Small intestine (tissue), 7 donors: ENCODE results near the gene RNASET2. TPM values are rescaled to one million over a fixed set of nuclear protein-coding genes. Genes with fewer than 3 reads are reported as not detected.
"Not testable (repeated sequence)": the region's sequence is repeated elsewhere in the genome, so short reads cannot be mapped to it uniquely, and the experiment has no call there.

Experiments
- DNase-seq, 2 donors: peaks; one replicate each; pipeline versions ENCODE4 v3.0.0 to v3.0.0-alpha.2; 2013
- FAIRE-seq: peaks from 2 replicates; lab custom pipeline; 2012; peaks lifted over from hg19 to GRCh38; lab: Jason Lieb, UNC
- H3K27ac ChIP-seq, 3 donors: one replicate each; pipeline ENCODE4 v1.5.1; 2013; ENCODE audit warnings: low read length in 2 of 3, mild to moderate bottlenecking in 2 of 3, control low read depth in 1 of 3, inconsistent platforms in 1 of 3, low read depth in 1 of 3, moderate library complexity in 1 of 3
- H3K27me3 ChIP-seq, 3 donors: one replicate each; pipeline ENCODE4 v1.6.1; 2013; ENCODE audit warnings: low read length in 3 of 3, inconsistent platforms in 1 of 3; ENCODE audit not compliant: control insufficient read depth in 3 of 3, insufficient read depth in 3 of 3
- H3K36me3 ChIP-seq, 3 donors: one replicate each; pipeline ENCODE4 v1.6.1; 2013; ENCODE audit warnings: low read length in 3 of 3, inconsistent platforms in 1 of 3, low read depth in 1 of 3, mild to moderate bottlenecking in 1 of 3, moderate library complexity in 1 of 3; ENCODE audit not compliant: control insufficient read depth in 3 of 3, insufficient read depth in 2 of 3
- H3K4me1 ChIP-seq, 3 donors: one replicate each; pipeline ENCODE4 v1.6.1; 2013; ENCODE audit warnings: low read length in 2 of 3, inconsistent platforms in 1 of 3, low read depth in 1 of 3, mild to moderate bottlenecking in 1 of 3, moderate library complexity in 1 of 3; ENCODE audit not compliant: control insufficient read depth in 3 of 3, insufficient read depth in 2 of 3
- H3K4me3 ChIP-seq, 3 donors: one replicate each; pipeline ENCODE4 v1.5.1; 2013; ENCODE audit warnings: low read length in 3 of 3, control low read depth in 1 of 3, inconsistent platforms in 1 of 3, low read depth in 1 of 3, mild to moderate bottlenecking in 1 of 3, moderate library complexity in 1 of 3
- H3K9me3 ChIP-seq, 2 donors: one replicate each; pipeline ENCODE4 v1.6.1; 2013; ENCODE audit warnings: low read depth in 1 of 2, low read length in 1 of 2; ENCODE audit not compliant: control insufficient read depth in 2 of 2, insufficient read depth in 1 of 2
- WGBS, 3 donors: extraction: QIAGEN DNeasy Blood & Tissue Kit; methylation state at CpG; one replicate each; pipeline ENCODE4 v1.1.7; 2013; 5-methylcytosine and 5-hydroxymethylcytosine counted together
- polyA plus RNA-seq, 4 donors: library from polyadenylated mRNA; stranded (reverse) in 3 of 4; unstranded in 1 of 4; fragments of 200-250 nt in 3 of 4; fragments of 120-200 nt in 1 of 4; gene quantifications; one replicate each; pipeline versions ENCODE4 v1.2.1 to v1.2.3, GENCODE V29; 2013
- donor health status: healthy with polysubstance abuse.
- donor health status: control.
- donor health status: control.
- donor health status: Bipolar disorder and iron deficiency.
- donor health status: healthy.

Gene RNASET2
- polyA plus RNA-seq, 4 donors, result 25.7 to 78.5 (median 41.6) TPM

DNA sequence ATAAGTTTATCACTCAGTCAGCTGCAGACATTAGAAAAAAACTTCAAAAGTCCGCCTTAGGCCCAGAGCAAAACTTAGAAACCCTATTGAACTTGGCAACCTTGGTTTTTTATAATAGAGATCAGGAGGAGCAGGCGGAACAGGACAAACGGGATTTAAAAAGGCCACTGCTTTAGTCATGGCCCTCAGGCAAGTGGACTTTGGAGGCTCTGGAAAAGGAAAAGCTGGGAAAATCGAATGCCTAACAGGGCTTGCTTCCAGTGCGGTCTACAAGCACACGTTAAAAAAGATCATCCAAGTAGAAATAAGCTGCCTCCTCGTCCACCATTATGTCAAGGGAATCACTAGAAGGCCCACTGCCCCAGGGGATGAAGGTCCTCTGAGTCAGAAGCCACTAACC, 61.7 kb downstream of the RNASET2 start:
- H3K4me3 ChIP-seq, H3K27ac ChIP-seq, H3K27me3 ChIP-seq, H3K9me3 ChIP-seq, H3K4me1 ChIP-seq, FAIRE-seq, H3K36me3 ChIP-seq: not testable (repeated sequence)
- WGBS, 3 donors, result 19 to 70% (median 35%) methylated on average over 7 of the region's 7 CpGs
- peak; percentile 14 to 35 for DNase-seq

DNA sequence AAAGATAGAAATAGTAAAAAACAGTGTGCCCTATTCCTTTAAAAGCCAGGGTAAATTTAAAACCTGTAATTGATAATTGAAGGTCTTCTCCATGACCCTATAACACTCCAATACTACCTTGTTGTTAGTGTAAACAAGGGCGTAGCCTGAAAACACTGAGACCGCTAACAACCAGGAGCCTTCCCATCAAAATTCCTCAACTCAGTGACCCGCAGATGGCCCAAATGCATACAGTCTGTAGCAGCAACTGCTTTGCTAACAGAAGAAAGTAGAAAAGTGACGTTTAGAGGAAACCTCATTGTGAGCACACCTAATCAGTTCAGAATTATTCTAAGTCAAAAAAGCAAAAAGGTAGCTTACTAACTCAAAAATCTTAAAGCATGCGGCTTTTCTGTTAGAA, 63.9 kb downstream of the RNASET2 start:
- H3K27me3 ChIP-seq, H3K9me3 ChIP-seq, H3K4me1 ChIP-seq, H3K4me3 ChIP-seq, FAIRE-seq, H3K36me3 ChIP-seq, H3K27ac ChIP-seq, DNase-seq: not testable (repeated sequence)
- 72 to 81% (median 74%) methylated on average over 5 of the region's 5 CpGs for WGBS, 3 donors

DNA sequence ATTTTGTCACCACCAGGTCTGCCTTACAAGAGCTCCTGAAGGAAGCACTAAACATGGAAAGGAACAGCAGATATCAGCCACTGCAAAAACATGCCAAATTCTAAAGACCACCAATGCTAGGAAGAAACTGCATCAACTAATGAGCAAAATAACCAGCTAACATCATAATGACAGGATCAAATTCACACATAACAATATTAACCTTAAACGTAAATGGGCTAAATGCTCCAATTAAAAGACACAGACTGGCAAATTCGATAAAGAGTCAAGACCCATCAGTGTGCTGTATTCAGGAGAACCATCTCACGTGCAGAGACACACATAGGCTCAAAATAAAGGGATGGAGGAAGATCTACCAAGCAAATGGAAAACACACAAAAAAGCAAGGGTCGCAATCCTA, 69.6 kb downstream of the RNASET2 start:
- H3K4me1 ChIP-seq, H3K27ac ChIP-seq, H3K36me3 ChIP-seq, H3K4me3 ChIP-seq, H3K27me3 ChIP-seq, DNase-seq, H3K9me3 ChIP-seq, FAIRE-seq: not testable (repeated sequence)
- 85 to 95% (median 88%) methylated on average over 4 of the region's 4 CpGs for WGBS, 3 donors

DNA sequence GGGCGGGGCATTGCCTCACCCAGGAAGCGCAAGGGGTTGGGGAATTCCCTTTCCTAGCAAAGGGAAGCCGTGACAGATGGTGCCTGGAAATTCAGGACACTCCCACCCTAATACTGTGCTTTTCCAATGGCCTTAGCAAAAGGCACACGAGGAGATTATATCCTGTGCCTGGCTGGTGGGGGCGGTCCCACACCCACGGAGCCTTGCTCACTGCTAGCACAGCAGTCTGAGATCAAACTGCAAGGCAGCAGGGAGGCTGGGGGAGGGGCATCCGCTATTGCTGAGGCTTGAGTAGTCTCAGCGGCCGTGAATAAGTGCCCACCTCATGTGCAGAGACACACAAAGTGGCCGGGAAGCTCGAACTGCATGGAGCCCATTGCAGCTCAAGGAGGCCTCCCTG, 71.4 kb downstream of the RNASET2 start:
- H3K27ac ChIP-seq, DNase-seq, H3K4me3 ChIP-seq, H3K27me3 ChIP-seq, H3K4me1 ChIP-seq, H3K9me3 ChIP-seq, FAIRE-seq, H3K36me3 ChIP-seq: not testable (repeated sequence)
- WGBS, 3 donors, result 82 to 88% (median 83%) methylated on average over 11 of the region's 11 CpGs

DNA sequence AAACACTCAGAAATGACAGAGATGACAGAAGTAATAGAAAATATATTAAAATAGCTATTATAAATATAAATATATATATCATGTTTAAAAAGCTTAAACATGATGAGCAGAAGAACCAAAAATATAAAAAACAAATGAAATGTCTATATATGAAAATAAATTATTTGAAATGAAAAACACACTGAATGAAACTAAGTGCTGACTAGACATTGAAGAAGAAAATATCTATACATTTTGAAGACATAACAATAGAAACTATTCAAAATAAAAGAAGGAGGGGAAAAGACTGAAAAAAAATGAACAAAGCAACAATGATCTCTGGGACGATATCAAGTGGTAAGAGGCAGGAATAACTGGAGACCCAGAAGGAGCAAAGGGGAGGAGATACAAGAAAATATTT, 76.8 kb downstream of the RNASET2 start:
- peaks cover 0 to 3% (median 0%) of the 10 kb centered on the region in 3 donors for H3K27me3 ChIP-seq
- no peak overlapping the region for H3K27ac ChIP-seq
- no peaks in the 10 kb centered on the region for H3K4me1 ChIP-seq
- DNase-seq (no peak), FAIRE-seq (peak; percentile 83)
- 93 to 100% (median 93%) methylated on average over 1 of the region's 1 CpG for WGBS, 3 donors
- H3K4me3 ChIP-seq, result no peak overlapping the region
- no peaks in the 10 kb centered on the region for H3K36me3 ChIP-seq
- H3K9me3 ChIP-seq, result peaks cover 0 to 2% of the 10 kb centered on the region in 2 donors

Other genes starting within 250 kb of the RNASET2 start
- gene CEP43, start 42.8 kb upstream of the RNASET2 start, polyA plus RNA-seq, result 10 to 100 TPM in 3 of 4 donors, 1 to 10 TPM in 1; 8.4 to 37.9 (median 18.3) TPM
- 1 to 10 TPM in 2 of 4 donors, under 1 TPM in 2; 0.54 to 5.8 (median 1.1) TPM for gene CCR6, start 166.5 kb upstream of the RNASET2 start, polyA plus RNA-seq
- gene GPR31, start 201.4 kb upstream of the RNASET2 start, polyA plus RNA-seq, result under 1 TPM in 1 of 4 donors, not detected in 3; 0.35 TPM